Measurements from ENCODE around the gene DNAJC21. TPM values are rescaled to one million over a fixed set of nuclear protein-coding genes. Genes with fewer than 3 reads are reported as not detected.

DNAJC21 gene
- total RNA-seq, 1 experiment from 2014 or later = 21.8 TPM

DNA sequence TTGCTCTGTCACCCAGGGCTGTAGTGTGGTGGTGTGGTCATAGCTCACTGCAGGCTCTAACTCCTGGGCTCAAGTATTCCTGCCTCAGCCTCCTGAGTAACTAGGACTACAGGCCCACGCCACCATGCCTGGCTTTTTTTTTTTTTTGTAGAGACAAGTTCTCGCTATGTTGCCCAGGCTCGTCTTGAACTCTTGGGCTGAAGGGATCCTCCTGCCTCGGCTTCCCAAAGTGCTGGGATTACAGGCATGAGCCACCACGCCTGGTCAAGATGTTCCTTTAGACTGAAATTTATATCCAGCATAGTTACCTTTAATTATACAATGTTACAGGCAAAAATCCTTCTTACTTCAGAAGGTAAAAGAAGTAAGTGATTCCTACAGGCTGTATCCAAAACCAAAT lies 1.6 kb upstream of the DNAJC21 start:
- POLR2A ChIA-PET (ENCODE audit: unreplicated experiment) = no interaction called here

GRCh38 chr5:34928267-34928666 lies 1.1 kb upstream of the DNAJC21 start:
- no peak overlapping the region for H3K9ac ChIP-seq (ENCODE audit: low read length)
- H3K79me2 ChIP-seq (ENCODE audit: low read length) = peaks cover 52% of the 10 kb centered on the region
- H3K9me3 ChIP-seq (ENCODE audit: low read length) = no peaks in the 10 kb centered on the region
- H3K27me3 ChIP-seq (ENCODE audit: low read length) = no peaks in the 10 kb centered on the region
- peak overlapping the region; percentile 80; the same call in 1 of the 2 replicates for H3K4me2 ChIP-seq (ENCODE audit: low read length)
- DNase-seq = no peak
- TF ChIP-seq CTCF (conservative IDR thresholded peaks at IDR 0.05; ENCODE audit: low read depth, low read length) (no peak), EZH2phosphoT487 (IDR thresholded peaks at IDR 0.05; ENCODE audit: borderline replicate concordance, low read length) (no peak), EZH2 (IDR thresholded peaks at IDR 0.05; ENCODE audit: low read length, unreplicated experiment) (no peak)
- no peak for ATAC-seq
- CTCF ChIA-PET = no interaction called here
- H3K4me3 ChIP-seq (ENCODE audit: low read length) = no peak overlapping the region
- H3K4me1 ChIP-seq (ENCODE audit: insufficient read depth, low read length) = peaks cover 30% of the 10 kb centered on the region
- intact Hi-C loops (cut with micrococcal nuclease) = no loop called here
- no peaks in the 10 kb centered on the region for H3K9me2 ChIP-seq (replicated peaks; ENCODE audit: low read length)
- POLR2A ChIA-PET (ENCODE audit: unreplicated experiment) = no interaction called here
- peaks cover 26% of the 10 kb centered on the region for H4K20me1 ChIP-seq (ENCODE audit: low read length)
- BruUV-seq (replicated peaks) = no TSS peak
- peaks cover 19% of the 10 kb centered on the region for H3F3A ChIP-seq (ENCODE audit: low read length, unreplicated experiment)
- no peak overlapping the region for H3K27ac ChIP-seq (ENCODE audit: low read length)
- H3K36me3 ChIP-seq (ENCODE audit: low read depth, low read length) = peaks cover 33% of the 10 kb centered on the region
- no peak overlapping the region for H2AFZ ChIP-seq (ENCODE audit: low read length)

More for the DNA sequence above, 1.6 kb upstream of the DNAJC21 start:
- ATAC-seq = no peak
- no TSS peak for BruUV-seq (replicated peaks)
- Histone ChIP-seq H3K79me2 (ENCODE audit: low read length) (peaks cover 47% of the 10 kb centered on the region), H3K9ac (ENCODE audit: low read length) (no peak overlapping the region), H3K27ac (ENCODE audit: low read length) (no peak overlapping the region), H3K9me2 (replicated peaks; ENCODE audit: low read length) (no peaks in the 10 kb centered on the region), H3K9me3 (ENCODE audit: low read length) (no peaks in the 10 kb centered on the region), H3K4me3 (ENCODE audit: low read length) (no peak overlapping the region), H3K4me1 (ENCODE audit: insufficient read depth, low read length) (peaks cover 35% of the 10 kb centered on the region), H4K20me1 (ENCODE audit: low read length) (peaks cover 27% of the 10 kb centered on the region), H3F3A (ENCODE audit: low read length, unreplicated experiment) (peaks cover 23% of the 10 kb centered on the region), H3K4me2 (ENCODE audit: low read length) (no peak overlapping the region), H3K36me3 (ENCODE audit: low read depth, low read length) (peaks cover 37% of the 10 kb centered on the region), H3K27me3 (ENCODE audit: low read length) (no peaks in the 10 kb centered on the region), H2AFZ (ENCODE audit: low read length) (no peak overlapping the region)
- CTCF ChIA-PET = no interaction called here
- TF ChIP-seq EZH2phosphoT487 (IDR thresholded peaks at IDR 0.05; ENCODE audit: borderline replicate concordance, low read length) (no peak), CTCF (conservative IDR thresholded peaks at IDR 0.05; ENCODE audit: low read depth, low read length) (no peak), EZH2 (IDR thresholded peaks at IDR 0.05; ENCODE audit: low read length, unreplicated experiment) (no peak)
- no peak for DNase-seq
- intact Hi-C loops (cut with micrococcal nuclease) = no loop called here

- peak overlapping the region; percentile 76 for H3K9ac ChIP-seq (ENCODE audit: low read length)
- peaks cover 21% of the 10 kb centered on the region for H3K36me3 ChIP-seq (ENCODE audit: low read depth, low read length)
- POLR2A ChIA-PET (ENCODE audit: unreplicated experiment) = interaction anchor here (0.5 to 0.6 kb wide), 7 partner anchors 13 to 1530 kb away, joined by 3 to 8 read pairs (median 4); no protein-coding TSS in a partner anchor
- H3K4me2 ChIP-seq (ENCODE audit: low read length) = peak overlapping the region; percentile 92
- H3K4me3 ChIP-seq (ENCODE audit: low read length) = peak overlapping the region; percentile 91
- ATAC-seq (peak; percentile 66), DNase-seq (peak; percentile 80)
- no peaks in the 10 kb centered on the region for H3K9me2 ChIP-seq (replicated peaks; ENCODE audit: low read length)
- peaks cover 14% of the 10 kb centered on the region for H3K4me1 ChIP-seq (ENCODE audit: insufficient read depth, low read length)
- H2AFZ ChIP-seq (ENCODE audit: low read length) = peak overlapping the region; percentile 97
- BruUV-seq (replicated peaks) = no TSS peak
- peaks cover 13% of the 10 kb centered on the region for H4K20me1 ChIP-seq (ENCODE audit: low read length)
- H3K27me3 ChIP-seq (ENCODE audit: low read length) = no peaks in the 10 kb centered on the region
- CTCF ChIA-PET = interaction anchor here (0.5 to 1.2 kb wide), 2 partner anchors 73 to 143 kb away, joined by 3 to 4 read pairs; no protein-coding TSS in a partner anchor
- H3F3A ChIP-seq (ENCODE audit: low read length, unreplicated experiment) = peaks cover 12% of the 10 kb centered on the region
- TF ChIP-seq EZH2 (IDR thresholded peaks at IDR 0.05; ENCODE audit: low read length, unreplicated experiment) = no peak
- no peak for TF ChIP-seq EZH2phosphoT487 (IDR thresholded peaks at IDR 0.05; ENCODE audit: borderline replicate concordance, low read length)
- no peak for TF ChIP-seq CTCF (conservative IDR thresholded peaks at IDR 0.05; ENCODE audit: low read depth, low read length)
- peaks cover 56% of the 10 kb centered on the region for H3K79me2 ChIP-seq (ENCODE audit: low read length)
- peak overlapping the region; percentile 48 for H3K27ac ChIP-seq (ENCODE audit: low read length)
- intact Hi-C loops (cut with micrococcal nuclease) = loop anchor here (2.0 kb wide), 2 partner anchors 29 to 73 kb away; no protein-coding TSS in a partner anchor
- no peaks in the 10 kb centered on the region for H3K9me3 ChIP-seq (ENCODE audit: low read length)
These were observed 532 bp downstream of the DNAJC21 start for GRCh38 chr5:34929720-34930461.
